NCI-H1048 (cell line): ENCODE measurements around the gene HINT3.
"Not testable (repeated sequence)": the region's sequence is repeated elsewhere in the genome, so short reads cannot be mapped to it uniquely, and the experiment has no call there.

Experiments used
- DNase-seq: peaks from one replicate; lab custom pipeline; 2025; lab: John Stamatoyannopoulos, UW

Gene HINT3

DNA sequence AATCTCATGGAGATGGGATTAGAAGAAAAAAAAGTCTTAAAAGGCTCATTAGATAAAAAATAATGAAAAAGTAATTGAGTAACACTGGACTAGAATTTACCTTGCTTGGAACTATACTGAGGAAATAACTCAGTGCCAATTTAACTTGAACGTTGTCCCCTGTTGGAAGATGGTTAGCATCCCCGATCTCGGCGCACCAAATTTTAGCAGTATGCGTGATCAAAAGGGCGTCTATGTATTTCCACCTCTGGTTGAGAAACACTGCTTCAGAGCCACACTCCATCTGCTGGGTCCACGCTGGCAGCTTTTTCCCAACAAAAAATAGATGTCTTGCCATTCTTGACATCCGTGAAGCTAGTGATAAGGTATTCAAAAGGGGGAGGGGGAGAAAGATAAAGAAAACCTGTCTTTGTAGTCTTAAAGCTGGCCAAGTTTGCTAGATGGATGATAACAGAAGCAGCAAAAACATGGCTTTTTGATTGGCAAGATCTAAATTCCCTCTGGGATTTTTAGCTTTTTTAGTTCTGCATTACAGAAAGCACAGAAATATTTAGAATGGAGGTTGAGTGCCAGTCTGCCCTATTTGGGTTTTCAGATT lies 6.4 kb downstream of the HINT3 start:
- DNase-seq, result no peak

DNA sequence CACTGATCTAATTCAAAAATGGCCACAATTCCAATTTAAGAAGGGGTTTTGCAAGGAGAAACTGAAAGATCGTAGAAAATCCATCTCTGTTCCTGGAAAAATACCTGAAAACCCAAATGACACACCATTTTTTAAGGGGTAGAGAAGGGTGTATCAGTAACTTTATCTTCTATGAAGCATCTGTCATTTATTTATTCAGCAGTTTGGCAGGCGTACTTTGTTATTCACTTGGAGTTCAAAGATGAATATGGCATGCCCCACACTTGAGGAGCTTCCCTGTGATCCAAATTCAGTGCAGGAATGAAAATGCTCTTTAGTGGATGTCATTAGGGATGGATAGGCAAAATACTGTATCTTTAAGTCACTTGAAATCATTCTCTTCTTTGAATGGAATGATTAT lies 7.2 kb downstream of the HINT3 start:
- DNase-seq, result no peak

- DNase-seq, result no peak
These were observed 10.0 kb downstream of the HINT3 start for GRCh38 chr6:125966569-125966968.

- no peak for DNase-seq
These were observed 11.9 kb downstream of the HINT3 start for GRCh38 chr6:125968493-125968892.

DNA sequence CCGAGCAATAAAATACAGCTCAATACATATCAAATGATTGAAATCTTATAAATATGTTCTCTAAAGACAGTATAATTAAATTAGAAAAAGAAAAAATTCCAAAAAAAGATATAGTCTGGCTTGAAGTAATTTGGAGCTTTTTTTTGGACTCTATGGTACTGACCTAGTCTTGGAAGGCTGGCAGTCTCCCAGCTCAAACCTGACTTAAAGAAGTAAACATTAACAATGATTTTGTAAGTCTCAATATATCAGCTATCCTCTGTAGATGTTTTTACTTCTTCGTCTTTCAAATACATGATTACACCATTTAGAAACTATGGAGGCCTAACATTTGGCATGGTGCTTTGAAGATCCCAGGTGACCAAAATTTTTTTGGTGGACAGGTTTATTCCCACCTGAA lies 14.2 kb downstream of the HINT3 start:
- no peak for DNase-seq

GRCh38 chr6:125972478-125972877 lies 15.9 kb downstream of the HINT3 start:
- DNase-seq, result not testable (repeated sequence)

DNA sequence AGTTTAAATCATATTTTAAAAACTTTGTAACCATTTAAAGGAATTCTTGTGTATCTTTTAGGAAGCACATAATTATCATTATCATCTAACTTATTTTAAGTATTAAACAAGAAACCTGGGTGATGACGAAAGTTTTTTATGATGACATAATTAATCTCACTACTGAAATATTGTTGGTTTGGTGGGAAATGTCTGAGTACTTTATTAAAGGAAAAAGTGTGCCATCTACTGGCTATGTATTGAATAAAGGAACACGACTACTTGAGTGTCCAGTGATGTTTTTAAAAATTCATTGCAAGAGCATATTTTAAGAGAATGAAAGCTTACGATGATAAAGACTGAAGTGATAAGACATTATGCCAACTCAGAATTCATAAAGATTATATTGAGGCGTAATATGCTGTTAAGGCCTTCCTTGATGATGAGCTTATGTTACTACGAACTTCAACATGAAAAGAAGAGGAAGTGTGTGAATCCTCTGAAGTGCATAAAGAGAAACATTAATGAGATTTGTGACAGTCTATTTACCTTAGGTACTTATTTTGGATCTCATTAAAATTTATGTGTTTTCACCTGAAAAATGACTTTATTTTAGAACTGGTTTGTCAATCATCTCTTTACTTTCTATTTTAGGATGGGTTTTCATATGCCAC lies 17.8 kb downstream of the HINT3 start:
- DNase-seq, result no peak

DNA sequence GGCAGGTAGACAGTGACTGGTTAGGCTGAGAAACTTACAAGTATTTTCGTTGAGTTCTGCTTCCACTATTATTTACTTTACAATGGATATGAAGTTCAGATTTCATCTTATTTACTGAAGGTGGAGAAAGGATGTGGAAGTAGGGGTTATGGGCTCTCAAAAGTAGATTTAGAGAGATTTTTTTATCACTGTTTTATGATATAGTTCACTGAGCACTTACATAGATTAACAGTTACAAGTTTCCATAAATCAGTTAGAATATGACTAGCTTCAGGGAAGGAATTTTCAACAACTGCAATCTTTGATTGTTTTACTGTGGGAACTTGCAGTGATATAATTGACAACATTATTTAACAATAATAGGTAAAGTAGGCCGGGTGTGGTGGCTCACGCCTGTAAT lies 22.5 kb downstream of the HINT3 start:
- DNase-seq, result no peak

- no peak for DNase-seq
These were observed 25.1 kb downstream of the HINT3 start for GRCh38 chr6:125981571-125982185.

DNA sequence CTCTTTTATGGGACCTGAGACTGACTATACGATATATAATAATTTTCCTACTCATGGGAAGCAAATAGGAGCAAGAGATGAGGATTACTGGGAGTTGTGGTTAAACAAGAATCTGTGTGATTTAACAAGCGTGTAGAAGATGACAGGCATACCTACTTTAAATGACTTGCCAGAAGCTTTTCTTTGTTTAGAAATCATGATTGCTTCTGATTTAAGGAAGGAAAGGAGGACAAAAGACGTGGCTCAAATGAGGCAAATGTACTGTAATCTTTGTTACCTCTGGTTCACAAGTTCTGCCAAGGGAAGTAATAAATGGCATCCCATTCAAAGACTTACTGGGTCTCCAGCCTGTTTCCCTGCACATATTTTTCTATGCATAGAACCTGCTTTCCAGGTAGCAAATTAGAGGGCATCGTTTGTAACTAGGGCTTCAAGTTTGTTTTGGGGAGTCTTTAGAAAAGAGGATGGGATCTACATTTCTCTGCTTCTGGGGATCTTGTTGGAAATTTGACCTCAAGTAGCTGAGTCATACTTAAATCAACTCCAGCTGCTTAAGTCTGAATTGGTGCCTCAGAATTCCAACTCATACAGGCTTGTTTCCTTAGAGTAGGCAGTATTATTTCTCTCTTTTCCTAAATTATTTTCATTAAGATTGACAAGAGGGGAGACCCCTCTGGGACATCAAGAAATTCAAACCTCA lies 26.8 kb downstream of the HINT3 start:
- no peak for DNase-seq

DNA sequence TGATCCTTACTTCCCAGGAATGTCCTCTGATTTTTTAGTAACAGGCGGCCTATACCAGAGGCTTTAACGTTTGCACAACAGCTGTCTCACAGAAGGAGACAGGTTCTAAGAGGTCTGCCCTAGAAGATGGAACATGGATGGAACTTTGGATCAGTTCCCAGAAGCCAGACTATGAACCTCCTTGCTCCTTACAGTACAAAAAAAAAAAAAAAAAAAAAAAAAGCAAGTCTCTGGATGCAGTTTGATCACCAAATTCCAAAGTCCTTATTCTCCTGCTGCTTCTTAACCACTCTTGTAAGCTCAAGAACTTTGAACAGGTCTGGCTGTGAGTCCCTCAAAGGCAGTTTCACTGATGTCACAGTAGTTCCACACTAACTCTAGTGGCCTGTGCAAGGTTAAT lies 27.7 kb downstream of the HINT3 start:
- DNase-seq, result no peak

GRCh38 chr6:125985522-125985921 lies 29.0 kb downstream of the HINT3 start:
- DNase-seq, result no peak

DNA sequence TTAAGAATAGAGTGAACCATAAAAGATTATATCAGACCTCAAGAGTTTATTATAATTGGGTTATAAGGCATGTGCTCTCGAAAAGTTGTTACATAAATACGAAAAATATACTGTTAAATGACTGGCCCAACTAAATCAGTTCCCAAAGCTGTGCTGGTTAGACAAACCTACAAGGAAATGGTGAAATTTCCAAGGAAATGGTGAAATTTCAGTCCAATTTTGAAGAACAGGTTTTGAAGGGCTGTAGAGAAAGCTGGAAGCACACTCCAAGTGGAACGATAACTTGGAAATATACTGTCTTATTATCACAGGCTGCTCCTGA lies 29.4 kb downstream of the HINT3 start:
- DNase-seq, result no peak

- peak; percentile 81 for DNase-seq
These were observed 29.9 kb downstream of the HINT3 start, which contains the start of gene TRMT11 for GRCh38 chr6:125986301-125987025. Gene TRMT11, plus strand, starts transcription at chr6:125986540. Its CDS starts 11 bp downstream, at chr6:125986551.

- DNase-seq, result no peak
These were observed 30.6 kb downstream of the HINT3 start for GRCh38 chr6:125987026-125987617.

GRCh38 chr6:125988280-125988679 lies 31.7 kb downstream of the HINT3 start:
- DNase-seq, result no peak

DNA sequence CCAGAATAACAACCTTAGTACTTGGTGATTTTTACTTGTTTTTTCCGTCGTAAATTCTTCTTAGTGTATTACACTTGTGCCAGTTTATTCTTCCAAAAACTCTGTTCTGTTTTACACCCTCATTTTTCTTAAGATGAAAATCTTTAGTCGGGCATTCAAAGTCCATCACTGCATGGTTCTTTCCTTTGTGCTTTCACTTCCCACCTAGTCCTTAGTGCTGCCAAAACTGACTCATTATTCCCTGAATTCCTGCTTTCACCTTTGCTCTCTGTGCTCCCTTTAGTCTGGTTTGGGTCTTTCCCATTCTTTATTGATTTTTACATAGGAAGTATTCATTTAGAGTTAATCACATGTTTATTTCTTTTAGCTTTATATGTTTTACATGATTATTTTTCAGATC lies 33.1 kb downstream of the HINT3 start:
- no peak for DNase-seq

GRCh38 chr6:125991653-125992052 lies 35.1 kb downstream of the HINT3 start:
- DNase-seq, result no peak

DNA sequence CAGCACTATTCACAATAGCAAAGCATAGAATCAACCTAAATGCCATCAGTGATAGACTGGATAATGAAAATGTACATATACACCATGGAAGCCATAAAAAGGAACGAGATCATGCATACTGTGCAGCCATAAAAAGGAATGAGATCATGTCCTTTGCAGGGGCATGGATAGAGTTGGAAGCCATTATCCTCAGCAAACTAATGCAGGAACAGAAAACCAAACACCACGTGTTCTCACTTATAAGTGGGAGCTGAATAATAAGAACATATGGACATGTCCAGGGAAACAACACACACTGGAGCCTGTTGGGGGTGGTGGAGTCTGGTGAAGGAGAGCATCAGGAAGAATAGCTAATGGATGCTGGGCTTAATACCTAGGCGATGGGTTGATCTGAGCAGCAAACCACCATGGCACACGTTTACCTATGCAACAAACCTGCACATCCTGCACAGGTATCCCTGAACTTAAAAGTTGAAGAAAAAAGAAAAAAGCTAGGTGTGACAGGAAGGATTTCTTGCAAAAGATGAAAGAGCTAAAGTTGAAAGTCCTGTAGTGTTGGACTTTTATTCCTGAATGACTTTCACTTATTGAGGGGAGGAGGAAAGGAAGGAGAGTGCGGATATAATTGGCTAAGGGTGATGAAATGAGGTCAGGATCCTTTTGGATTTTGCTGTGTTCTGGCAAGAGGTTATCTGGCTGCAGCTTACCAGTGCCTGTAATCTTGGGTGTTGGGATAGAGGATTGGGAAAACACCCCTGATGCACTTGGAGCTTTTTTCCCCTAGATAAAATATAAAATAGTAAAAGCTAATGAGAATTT lies 38.3 kb downstream of the HINT3 start:
- DNase-seq, result no peak

DNA sequence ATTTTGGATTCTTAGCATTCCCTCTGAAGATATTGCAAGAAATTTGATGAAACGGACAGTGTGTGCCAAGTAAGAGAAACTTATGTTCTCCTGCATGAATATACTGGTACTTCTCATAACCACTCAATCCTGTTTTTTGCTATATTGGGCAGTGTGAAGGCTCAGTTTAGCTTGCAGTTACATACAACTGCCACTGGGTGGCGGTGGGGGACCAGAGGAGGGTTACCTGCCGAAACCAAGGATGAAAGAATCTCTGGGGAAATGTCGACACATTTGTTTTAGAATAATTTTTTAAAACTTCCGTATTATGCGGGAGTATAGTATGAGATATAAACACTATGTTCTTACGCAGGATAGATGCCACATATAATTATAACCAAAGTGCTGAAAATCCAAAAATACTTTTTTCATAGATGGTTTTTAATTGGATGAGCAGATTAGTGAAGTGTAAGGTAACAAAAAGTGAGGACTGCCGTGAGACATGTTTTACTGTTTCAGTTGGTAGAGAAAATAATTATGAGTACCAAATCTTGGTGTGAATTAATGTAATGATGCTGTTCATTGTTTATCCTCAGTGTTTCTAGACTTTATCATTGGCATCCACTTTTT lies 39.5 kb downstream of the HINT3 start:
- peak; percentile 29 for DNase-seq
